Activated naive CD8-positive, alpha-beta T cell treated with anti-CD3 and anti-CD28 coated beads, Interleukin-2, amount 50 U/mL, for 16 hours (primary cell): ENCODE data around the gene HEG1.

Experiments
- DNase-seq: peaks from one replicate; pipeline ENCODE4 v3.0.0-alpha.2; 2020; ENCODE audit warnings: low read depth, low spot score

The HEG1 gene

GRCh38 chr3:124992041-124992440 is 63.8 kb downstream of the HEG1 start:
- no peak for DNase-seq

- no peak for DNase-seq
Observed at GRCh38 chr3:124986192-124987143, 69.3 kb downstream of the HEG1 start.

- DNase-seq, result no peak
Observed at GRCh38 chr3:124985349-124985748, 70.4 kb downstream of the HEG1 start.

GRCh38 chr3:124984754-124985153 is 71.0 kb downstream of the HEG1 start:
- DNase-seq, result no peak

- no peak for DNase-seq
Observed at GRCh38 chr3:124982855-124983254, 72.9 kb downstream of the HEG1 start.

- no peak for DNase-seq
Observed at GRCh38 chr3:124981472-124981871, 74.3 kb downstream of the HEG1 start.

- no peak for DNase-seq
Observed at GRCh38 chr3:124978627-124979026, 77.2 kb downstream of the HEG1 start.

GRCh38 chr3:124976383-124976782 is 79.4 kb downstream of the HEG1 start:
- DNase-seq, result no peak

- DNase-seq, result no peak
Observed at GRCh38 chr3:124974691-124975090, 81.1 kb downstream of the HEG1 start.

- no peak for DNase-seq
Observed at GRCh38 chr3:124973290-124973689, 82.5 kb downstream of the HEG1 start.

GRCh38 chr3:124972457-124972856 is 83.3 kb downstream of the HEG1 start:
- DNase-seq, result no peak

- no peak for DNase-seq
Observed at GRCh38 chr3:124969963-124970722, 85.7 kb downstream of the HEG1 start.

GRCh38 chr3:124969190-124969589 is 86.6 kb downstream of the HEG1 start:
- DNase-seq, result no peak

- DNase-seq, result no peak
Observed at GRCh38 chr3:124967964-124968363, 87.8 kb downstream of the HEG1 start.

- DNase-seq, result no peak
Observed at GRCh38 chr3:124966521-124967445, 89.0 kb downstream of the HEG1 start.

GRCh38 chr3:124965413-124965812 is 90.4 kb downstream of the HEG1 start:
- DNase-seq, result no peak

GRCh38 chr3:124964387-124964786 is 91.4 kb downstream of the HEG1 start:
- no peak for DNase-seq

- no peak for DNase-seq
Observed at GRCh38 chr3:124963755-124964154, 92.0 kb downstream of the HEG1 start.

- no peak for DNase-seq
Observed at GRCh38 chr3:124962403-124962940, 93.3 kb downstream of the HEG1 start.

GRCh38 chr3:124960698-124961097 is 95.1 kb downstream of the HEG1 start:
- DNase-seq, result no peak

- DNase-seq, result no peak
Observed at GRCh38 chr3:124960105-124960504, 95.7 kb downstream of the HEG1 start.
